Brain pericyte (primary cell): ENCODE results near the gene FSTL4.

Experiments used
- DNase-seq: peaks from one replicate; pipeline ENCODE4 v3.0.0-alpha.2; 2012; ENCODE audit warnings: low read depth, low spot score

Gene FSTL4

DNA sequence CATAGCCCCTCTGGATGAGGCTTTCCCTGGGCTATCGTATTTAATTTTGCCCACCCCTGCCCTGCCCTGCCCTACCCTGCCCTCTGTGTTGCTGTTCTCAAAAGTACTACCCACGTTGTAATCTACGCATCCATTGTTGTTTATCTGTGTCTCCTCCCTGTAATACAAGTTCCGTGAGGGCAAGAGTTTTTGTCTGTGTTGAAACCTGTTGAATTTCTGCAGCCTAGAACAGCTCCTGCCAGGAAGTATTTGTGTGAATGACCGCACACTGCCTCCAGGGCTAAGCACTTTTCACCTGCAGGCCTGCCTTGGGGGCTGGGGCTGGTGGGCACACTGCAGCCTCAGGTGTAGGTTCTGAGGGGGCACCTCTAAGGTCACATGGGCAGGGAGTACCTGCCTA, 315.7 kb downstream of the FSTL4 start:
- no peak for DNase-seq

DNA sequence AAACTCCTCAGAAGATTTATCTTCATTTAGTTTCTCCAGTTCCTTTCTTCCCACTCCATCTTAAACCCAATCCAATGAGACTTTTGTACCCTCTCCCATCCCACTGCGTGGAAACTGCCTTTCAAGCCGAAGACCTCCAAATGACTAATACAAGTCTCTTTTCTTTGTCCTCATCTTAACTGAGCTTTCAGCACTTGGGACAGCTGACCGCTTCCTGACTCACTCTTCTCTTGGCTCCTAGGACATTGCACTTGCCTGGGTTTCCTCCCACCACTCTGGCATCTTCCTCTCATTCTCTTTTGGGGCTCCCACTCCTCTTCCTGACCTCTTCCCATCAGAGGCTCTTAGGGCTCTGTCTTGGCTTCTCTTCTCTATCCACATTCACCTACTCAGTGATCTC, 316.8 kb downstream of the FSTL4 start:
- no peak for DNase-seq

DNA sequence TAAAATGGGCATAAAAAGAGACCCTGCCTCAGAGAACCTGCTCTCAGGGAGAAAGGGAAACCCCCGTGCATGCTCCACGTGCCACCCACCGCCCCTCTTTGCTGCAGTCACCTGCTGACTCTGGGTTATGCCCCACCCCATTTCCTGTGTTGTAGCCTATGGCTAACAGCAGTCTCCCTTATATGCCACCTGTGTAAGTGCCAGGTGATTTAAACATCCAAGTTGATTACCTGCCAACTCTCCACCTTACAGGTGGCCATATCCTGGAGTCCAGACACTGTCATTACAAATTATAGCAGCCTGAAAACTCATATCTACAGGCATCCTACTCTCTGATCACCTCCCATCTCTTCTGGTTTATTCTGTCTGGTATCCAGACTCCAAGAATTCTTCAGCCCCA, 318.0 kb downstream of the FSTL4 start:
- no peak for DNase-seq

DNA sequence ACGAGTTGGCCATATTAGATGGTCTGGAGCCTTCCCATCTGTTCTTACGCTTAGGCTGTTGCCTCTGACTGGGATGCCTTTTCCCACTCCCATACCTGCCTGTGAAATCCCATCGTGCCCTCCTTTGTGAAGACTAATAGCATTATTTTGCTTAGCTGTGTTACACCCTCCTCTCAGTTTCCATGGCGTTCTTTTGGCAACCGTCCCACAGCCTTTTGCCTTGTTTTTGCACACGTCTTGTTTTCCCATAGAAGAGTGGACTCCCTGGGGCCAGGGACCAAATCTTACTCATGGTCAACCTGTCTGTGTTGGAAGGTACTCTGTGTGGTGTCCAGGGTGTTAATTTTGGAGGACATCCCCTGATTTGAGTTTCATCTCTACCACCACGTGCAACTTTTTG, 318.4 kb downstream of the FSTL4 start:
- no peak for DNase-seq

DNA sequence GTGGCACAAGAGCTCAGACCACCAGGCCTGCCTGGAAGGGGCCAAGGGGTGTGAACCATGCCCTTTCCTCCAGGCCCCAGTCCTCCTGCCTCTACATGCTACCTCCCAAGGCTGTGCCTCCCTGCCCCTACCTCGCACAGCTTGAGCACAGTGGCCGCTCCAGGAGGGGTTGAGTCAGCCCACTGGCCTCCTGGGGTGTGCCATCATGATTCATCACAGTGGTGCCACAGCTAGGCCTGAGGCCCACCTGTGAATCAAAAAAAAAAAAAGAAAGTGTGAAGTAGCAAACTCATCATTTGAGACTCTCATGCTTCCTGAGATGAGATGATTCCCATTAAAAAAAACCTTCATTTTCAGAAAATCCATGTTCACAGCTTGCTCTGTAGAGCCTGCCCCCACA, 320.0 kb downstream of the FSTL4 start:
- DNase-seq, result no peak

DNA sequence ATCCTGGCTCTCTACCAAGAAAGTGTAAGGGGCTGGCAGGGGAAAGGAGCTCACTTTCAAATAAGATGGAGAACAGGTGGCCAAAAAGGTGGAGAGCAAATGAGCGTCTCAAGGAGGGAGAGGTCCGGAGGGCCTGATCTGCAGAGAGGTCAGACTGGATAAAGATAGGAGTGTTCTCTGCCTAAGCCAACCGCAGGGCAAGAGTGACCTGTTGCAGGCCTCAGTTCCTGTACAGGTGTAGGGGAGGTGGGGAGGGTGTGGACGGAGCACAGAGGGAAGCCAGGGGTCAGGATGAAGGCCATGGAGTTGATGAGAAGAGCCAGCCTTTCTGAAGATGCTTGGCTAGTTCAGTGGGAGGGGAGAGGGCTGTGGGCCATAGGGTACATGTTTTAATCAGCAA, 320.8 kb downstream of the FSTL4 start:
- no peak for DNase-seq

DNA sequence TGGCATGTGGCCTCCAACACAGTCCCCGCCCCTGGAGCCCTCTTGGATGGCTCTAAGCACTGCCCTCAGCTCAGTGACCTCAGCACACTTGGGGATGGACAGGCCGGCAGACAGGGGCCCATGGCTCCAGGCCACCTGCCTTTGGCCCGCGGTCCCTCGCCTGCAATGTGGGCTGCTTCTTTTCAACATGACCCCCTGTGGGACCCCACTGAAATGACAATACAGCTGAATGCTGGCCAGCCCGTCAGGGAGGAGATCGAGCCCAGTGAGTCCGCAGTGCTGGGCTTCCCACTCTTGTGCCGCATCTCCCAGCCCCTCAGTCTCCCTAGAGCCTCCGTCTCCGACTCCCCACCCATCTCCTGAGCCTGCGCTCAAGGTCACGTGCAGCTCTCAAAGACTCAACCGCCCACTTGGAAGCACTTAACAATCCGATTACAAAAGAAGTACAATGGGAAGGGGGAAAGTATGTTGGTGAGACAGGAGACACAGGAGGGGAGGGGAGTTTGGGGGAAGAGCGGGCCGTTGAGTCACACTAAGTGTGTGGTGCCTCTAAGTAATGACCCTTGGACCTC, 321.6 kb downstream of the FSTL4 start:
- DNase-seq, result no peak

DNA sequence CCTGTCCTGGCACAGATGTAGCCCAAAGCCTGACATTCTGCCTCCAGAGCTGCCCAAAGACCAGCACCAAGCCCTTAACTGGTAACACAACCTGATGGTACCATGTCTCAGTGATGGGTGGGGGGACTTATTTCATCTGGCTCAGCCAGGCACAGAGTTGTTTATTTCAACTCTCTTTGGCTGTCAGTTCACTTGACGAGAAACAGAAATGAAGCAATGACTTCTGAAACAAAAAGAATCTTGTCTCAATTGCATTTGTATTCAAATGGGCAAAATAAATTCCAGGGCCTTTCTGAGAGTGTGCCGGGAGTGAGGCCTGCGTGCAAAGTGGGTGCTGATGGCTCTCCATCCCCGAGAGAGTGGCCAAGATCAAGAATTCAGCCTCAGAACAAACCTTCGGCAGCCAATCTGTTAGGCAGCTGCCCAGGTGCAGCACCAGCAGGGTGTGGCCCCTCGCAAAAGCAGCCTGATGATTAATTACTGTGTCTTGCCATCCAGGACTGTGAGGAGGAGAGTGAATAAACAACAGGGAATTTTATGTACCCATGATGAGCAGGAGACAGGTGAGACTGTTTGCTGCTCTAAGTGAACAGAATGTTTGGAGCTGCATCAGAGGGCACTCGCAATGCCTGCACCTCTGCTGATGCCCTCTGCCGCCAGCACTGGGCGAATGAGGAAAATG, 322.5 kb downstream of the FSTL4 start:
- DNase-seq, result no peak

DNA sequence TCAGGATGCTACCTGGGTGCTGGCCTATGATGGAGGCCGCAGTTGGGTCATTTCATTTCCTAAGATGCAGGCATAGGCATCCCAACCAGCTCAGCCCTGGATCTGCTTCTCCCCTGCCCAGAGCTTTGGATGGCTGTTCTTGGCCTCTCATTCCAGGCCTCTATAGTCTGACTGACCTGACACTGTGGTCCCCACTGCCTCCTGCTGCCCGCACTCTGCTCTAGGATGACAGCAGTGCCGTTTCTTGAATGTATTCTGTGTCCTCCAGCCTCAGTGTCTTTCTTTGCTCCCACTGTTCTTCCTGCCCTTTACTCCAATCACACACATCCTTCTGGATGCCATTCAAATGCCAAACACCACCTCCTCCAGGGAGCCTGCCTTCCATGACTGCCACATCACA, 324.8 kb downstream of the FSTL4 start:
- DNase-seq, result no peak

DNA sequence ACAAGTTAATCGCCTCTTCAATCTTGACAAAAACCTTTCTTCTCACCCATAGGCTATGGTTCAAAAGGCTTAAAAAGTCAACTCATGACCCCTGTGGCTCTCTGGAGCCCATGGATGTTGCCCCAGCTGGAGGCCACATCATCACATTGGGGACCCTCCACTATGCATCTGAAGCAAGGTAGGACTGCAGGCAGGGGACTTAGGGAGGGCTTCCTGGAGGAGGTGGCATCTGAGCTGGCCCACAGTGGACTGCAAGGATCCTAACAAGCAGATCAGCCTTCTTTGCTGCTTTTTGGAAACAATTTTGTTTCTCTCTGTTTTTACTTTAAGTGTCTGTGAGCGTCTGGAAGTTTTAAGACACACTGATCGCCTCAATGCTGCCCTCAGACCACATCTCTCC, 325.9 kb downstream of the FSTL4 start:
- no peak for DNase-seq

DNA sequence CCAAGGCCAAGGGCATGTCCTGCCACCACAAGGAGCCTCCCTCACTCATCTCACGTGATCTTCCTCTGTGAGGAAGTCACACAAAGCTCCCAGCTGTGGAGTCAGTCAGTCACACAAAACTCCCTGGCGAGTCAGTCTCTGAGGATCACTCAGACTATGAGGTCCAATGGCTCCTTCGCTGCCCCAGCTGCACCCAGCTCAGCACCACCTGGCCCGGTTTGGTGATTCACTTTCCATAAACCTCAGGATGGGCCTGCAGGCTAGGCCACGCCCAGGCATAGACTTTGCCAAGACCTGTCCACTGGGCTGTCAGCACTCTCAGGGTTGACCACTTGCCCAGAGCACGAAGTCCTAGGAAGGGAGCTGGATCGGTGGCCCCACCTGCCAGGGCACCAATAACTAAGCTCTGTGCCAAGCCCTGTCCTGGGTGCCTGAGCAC, 326.7 kb downstream of the FSTL4 start:
- DNase-seq, result no peak

DNA sequence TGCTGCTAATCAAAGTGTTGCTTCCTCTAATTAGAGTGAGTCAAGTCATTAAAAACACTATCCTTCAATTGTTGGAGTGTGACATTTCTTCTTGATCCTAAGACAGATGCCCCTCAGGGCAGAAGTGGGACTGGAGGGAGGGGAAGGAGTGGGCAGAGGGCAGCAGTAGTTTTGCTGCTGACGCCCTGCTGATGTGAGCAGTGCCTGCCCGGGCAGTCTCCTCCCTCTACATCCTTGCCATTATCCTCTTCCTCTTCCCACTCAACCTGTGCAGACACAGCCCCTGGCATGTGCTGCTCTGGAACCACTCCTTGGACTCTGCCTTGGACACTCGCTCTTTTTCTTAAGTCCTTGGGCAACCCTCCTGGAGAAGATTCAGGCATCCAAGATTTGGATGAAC, 328.0 kb downstream of the FSTL4 start:
- no peak for DNase-seq

DNA sequence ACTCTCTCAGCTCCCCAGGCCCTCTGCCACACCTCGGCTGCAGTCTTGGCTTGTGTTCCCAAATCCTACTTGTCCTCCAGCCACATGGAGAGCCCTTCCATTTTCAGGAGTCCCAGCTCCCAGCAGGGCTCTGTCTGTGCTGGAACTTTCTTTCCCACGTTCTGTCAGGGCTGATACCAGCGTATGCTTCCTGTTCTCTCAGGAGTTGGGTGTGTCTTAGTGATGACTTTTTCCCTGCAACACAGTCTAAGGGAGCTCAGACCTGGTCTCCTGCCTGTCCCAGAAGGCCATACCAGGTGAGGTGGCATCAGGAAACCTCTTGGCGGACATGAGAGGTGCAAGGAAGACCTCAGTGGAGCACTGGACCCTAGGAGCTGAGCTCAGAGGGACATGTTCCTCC, 334.0 kb downstream of the FSTL4 start:
- DNase-seq, result no peak

DNA sequence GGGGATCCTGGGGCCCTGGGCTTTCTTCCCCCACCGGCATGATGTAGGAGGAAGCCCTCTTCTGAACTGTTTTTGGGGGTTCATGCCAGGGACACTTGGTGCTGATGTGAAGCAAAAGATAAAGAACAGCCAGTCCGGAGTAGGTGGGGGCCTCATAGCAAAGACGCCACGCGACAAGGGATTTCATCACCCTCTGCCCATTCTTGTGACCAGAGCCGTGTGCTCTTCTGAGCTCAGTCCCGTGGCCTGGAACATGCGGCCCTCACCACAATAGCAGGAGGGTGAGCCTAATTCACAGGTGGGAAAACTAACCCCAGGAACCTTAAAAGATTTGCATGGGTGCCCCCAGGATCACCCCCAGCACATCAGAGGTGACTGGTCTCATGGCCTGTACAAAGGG, 334.6 kb downstream of the FSTL4 start:
- no peak for DNase-seq

DNA sequence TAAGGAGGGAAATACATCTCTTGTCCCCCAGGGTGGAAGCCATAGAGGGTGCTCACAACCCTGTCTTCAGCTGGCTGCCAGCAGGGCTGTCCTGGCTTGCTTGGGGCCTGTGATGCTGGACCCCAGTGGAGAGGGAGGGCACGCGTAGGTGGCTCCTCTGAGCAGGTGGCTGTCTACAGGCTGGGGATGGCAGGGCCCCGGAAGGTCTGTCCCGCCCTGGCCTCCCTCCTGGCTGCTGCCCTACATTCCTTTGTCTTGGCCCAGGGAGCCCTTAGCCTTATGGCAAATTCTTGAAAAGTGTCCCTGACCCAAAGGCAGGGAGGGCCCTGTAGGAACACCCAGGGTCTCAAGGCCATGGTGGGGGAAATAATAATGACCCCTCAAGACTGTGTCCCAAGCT, 336.2 kb downstream of the FSTL4 start:
- no peak for DNase-seq

DNA sequence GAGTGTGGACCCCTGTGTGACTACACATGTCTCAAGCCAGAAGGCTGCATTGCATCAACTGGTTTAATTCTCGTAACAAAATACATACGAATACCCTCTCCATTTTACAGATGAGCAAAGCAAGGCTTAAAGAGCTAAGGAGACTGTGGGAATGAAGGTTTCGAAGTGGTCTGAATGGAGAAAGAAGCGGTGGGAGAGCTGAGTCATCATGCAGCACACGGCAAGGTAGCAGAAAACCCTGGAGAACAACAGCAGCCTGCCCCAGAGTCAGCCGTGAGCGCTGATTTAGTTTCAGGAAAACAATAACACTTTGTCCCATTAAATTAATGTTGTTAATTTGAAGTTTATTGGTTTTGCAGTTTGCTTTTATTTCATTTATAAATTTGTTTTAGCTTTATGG, 336.7 kb downstream of the FSTL4 start:
- no peak for DNase-seq

DNA sequence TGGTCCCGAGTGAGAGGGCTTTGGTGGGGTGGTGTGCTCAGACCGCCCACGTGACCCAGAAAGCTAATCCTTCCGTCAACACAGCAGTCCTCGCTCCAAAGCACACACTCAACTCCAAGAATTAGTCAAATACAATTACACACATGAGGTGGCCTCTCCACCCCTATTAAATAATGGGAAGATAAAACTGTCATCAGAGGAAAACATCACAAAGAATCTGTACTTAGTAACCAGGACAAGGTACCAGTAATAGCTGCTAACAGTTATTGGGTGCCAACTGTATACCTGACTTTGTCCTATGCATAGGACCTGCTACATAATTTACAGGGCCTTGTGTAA, 337.8 kb downstream of the FSTL4 start:
- no peak for DNase-seq

DNA sequence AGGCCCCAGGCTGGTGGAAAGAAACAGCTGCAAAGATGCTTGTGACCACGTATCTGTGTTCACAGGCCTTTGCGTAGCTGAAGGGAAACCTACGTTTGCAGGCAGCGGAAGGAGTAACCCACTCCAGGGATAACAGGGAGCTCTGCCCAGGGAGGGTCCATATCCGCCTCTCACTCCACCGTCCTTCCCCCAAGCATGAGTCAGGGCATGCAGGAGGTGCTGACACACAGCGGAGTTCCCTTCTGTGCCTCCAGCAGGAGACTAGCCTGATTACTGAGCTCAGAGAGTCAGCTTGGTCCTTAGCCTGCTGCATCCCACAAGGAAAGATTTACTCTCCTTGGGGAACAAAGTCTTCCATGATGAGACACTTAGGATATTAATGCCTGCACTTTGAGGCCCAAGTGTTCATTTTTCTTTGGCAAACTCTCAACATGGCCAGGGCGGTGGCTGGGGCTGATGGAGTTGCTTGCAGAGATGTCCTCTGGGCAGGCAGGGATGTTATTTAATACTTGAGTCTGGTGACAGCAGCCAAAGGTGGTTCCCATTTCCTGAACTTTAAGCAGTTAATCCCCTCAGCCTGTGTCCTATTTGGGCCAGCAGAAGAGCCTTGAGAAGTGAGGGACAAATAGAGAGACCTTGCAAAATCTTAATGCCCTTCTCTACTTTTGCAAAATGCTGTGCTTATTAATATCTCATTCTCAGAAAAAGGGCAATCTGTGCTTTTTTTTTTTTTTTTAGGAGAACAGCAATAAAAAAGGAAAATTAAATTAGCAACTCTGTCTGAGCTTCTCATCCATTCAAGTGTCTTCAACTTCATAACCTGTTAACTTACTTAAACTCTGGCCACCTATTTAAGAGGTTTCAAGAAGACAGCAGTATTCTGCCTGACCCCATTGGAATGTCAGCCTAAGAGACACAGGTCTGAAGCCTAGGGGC, 338.4 kb downstream of the FSTL4 start:
- DNase-seq, result peak; percentile 11

DNA sequence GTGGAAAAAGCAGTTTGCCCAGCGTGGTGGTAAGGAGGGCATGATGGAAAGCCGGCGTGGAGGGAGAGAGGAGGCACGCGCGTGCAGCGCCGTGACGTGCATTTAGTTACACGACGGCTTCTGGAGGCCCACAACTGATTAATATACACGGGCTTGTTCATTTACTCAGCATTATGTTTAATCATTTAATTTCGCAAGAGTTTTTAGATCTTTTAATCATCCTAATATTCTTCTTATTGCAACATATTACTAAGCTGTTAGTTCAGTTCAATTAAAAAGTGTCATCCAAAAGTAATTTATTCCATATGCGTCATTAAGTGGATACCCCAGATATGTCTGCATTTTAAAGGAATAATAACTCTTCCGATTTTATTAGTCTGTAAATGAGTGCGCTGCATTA, 340.0 kb downstream of the FSTL4 start:
- DNase-seq, result no peak

DNA sequence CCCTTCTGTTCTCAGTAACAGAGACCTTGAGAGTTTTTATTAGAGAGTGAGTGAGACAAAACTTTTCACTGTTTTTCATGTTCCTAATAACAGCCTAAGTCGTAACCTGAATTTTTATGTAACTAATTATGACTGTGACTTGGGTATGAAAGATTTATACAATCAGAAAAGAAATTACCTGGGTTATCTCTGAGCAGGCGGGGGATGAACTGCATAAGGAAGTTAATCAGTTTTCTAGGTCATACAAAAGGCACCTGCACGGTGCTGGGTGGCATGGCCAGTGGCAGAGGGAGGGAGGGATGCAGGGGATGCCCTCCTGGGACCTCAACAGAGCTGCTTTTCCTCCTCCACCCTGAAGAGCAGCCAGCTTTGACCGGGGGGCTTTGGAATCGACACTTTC, 340.7 kb downstream of the FSTL4 start:
- no peak for DNase-seq

DNA sequence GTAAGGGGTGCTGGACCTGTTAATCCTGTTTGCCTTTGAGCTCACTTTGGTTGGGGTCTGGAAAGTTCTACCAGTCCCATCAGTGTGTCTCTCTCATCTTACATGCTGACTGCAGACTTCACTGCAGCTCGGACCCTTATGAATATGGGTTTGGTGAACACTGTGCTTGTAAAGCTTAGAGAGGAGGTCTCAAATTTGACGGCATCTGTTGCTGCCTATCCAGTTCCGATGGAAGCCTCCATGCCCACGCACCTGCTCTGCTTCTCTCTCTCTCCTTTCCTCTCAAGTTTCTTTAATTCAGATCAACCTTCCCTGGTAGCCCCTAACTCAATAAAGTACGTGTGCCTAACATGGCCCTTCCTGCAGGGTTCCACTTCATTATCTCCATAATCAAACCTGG, 342.6 kb downstream of the FSTL4 start:
- no peak for DNase-seq

DNA sequence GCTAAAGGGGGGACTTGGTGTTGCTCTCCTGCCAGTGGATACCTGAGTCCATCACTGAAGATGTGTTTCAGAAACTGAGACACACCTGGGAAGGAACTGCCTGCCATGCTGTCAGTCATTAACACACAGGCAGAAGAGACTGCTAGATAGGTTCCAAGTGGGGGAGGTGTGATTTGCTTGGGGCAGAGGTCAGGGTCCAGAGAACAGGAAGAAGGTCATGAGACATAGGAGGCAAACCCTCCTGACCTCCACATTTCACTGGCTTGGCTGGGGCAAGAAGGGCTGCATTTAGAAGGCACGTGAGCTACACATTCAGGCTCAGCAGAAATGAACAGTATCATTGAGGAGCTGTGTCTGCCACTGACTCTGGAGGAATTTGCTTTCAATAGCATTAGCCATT, 344.7 kb downstream of the FSTL4 start:
- DNase-seq, result no peak

DNA sequence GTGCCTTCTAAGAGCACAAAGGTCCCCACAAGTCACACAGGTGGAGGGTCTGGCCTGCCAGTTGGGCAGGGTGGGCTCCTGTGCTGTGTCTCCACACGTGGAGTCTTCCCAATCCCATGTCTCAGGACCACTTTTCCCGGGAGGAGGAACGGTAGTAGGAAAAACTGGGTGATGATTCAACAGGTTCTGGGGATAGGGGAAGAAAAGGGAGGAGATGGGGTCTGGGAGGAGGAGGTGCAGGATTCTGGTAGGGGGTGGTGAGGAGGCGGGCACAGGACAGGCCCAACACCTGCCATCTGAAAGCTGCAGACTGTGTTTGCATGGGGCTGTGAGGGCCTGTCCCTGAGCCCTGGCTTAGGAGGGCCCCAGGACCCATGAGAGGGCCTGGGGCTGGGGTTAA, 345.4 kb downstream of the FSTL4 start:
- no peak for DNase-seq
